ENCODE measurements around the gene CYP46A1.

GRCh38 chr14:99655521-99655920, 28.6 kb upstream of the CYP46A1 start:
- TF ChIP-seq CTCF (IDR thresholded peaks at IDR 0.05), result no peak
- no peak for TF ChIP-seq ZFX (IDR thresholded peaks at IDR 0.05; ENCODE audit: borderline replicate concordance)

All from 22Rv1 (cell line).